ENCODE results near the gene PSMC3IP.

- TF ChIP-seq, protein P1, sequence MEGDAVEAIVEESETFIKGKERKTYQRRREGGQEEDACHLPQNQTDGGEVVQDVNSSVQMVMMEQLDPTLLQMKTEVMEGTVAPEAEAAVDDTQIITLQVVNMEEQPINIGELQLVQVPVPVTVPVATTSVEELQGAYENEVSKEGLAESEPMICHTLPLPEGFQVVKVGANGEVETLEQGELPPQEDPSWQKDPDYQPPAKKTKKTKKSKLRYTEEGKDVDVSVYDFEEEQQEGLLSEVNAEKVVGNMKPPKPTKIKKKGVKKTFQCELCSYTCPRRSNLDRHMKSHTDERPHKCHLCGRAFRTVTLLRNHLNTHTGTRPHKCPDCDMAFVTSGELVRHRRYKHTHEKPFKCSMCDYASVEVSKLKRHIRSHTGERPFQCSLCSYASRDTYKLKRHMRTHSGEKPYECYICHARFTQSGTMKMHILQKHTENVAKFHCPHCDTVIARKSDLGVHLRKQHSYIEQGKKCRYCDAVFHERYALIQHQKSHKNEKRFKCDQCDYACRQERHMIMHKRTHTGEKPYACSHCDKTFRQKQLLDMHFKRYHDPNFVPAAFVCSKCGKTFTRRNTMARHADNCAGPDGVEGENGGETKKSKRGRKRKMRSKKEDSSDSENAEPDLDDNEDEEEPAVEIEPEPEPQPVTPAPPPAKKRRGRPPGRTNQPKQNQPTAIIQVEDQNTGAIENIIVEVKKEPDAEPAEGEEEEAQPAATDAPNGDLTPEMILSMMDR (IDR thresholded peaks at IDR 0.05): no peak
- no peak for TF ChIP-seq POLR2A (IDR thresholded peaks at IDR 0.05)
Observed at GRCh38 chr17:42573095-42573494, 4.4 kb downstream of the PSMC3IP start.

All from adrenal gland (tissue), 5 donors.